ENCODE measurements around the gene PROM1.

GRCh38 chr4:16079046-16079445 is 4.8 kb downstream of the PROM1 start:
- TF ChIP-seq CTCF (IDR thresholded peaks at IDR 0.05): no peak
- TF ChIP-seq POLR2A (IDR thresholded peaks at IDR 0.05): no peak

Data from body of pancreas (tissue), 4 donors.